ENCODE results near the gene ADIPOR2.

ADIPOR2 gene

DNA sequence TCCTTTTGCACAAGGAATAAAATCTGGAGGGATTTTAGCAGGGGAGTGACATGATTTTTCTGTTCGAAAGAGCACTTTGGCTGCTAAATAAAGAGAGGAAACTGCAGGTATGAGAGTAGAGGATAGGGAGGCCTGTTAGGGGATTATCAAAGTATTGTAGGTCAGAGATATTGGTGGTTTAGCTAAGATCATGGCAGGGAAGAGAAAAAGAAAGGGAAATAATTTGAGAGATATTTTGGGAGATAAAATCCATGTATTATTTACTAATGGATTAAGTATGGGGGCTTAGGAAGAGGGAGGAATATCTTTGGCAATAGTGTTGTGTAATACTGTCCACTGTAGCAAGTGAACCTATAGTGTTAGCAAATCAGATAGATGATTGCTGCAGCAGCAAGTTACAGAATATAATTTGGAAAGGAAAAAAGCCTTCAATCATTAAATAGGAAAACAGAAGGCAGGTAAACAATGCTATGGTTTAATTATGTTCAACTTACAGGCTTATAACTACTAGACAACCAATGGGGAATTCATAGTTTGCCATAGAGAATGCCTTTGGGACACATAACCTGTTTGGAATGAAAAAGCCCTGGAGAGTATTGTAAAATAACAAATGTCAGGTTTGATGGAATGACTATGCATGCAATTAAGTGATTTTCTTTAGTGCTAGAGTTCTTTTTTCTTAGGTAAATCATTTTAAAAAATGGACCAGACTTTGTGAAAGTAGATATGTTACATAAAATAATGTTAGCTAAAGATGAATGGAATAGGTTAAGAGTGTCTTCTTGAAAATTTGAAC, 50.5 kb downstream of the ADIPOR2 start:
- H3K4me3 ChIP-seq: no peak overlapping the region
- DNase-seq (ENCODE audit: low spot score in 2 of 2): peak in 1 of 2 experiments; percentile 56
- peaks cover 22% of the 10 kb centered on the region for H3K4me1 ChIP-seq
- H3K36me3 ChIP-seq (replicated peaks): no peaks in the 10 kb centered on the region
- in situ Hi-C loops (cut with MboI; ENCODE audit: low sequenced_read_pairs): no loop called here
- H3K9me3 ChIP-seq: no peaks in the 10 kb centered on the region
- H3K27me3 ChIP-seq (ENCODE audit: low read depth): no peaks in the 10 kb centered on the region

DNA sequence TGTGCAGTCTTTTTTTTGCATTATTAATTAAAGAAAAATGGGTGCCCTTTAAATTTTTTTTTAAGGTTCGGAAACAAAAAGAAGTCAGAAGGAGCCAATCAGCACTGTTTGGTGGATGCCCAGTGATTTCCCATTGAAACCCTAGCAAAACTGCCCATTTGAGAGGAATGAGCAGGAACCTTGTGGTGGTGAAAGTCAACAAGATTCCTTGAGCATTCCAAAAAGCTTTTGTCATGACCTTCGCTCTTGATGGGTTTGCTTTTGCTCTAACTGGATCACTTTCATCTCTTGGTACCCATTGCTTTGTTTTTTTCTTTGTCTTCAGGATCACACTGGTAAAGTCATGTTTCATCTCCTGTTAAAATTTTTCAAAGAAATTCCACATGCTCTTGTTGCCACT, 54.1 kb downstream of the ADIPOR2 start:
- H3K36me3 ChIP-seq (replicated peaks): no peaks in the 10 kb centered on the region
- peaks cover 8% of the 10 kb centered on the region; the same call in 1 of the 2 replicates for H3K9me3 ChIP-seq
- in situ Hi-C loops (cut with MboI; ENCODE audit: low sequenced_read_pairs): no loop called here
- H3K27me3 ChIP-seq (ENCODE audit: low read depth): no peaks in the 10 kb centered on the region
- peaks cover 20% of the 10 kb centered on the region for H3K4me1 ChIP-seq
- H3K4me3 ChIP-seq: no peak overlapping the region
- no peak for DNase-seq (ENCODE audit: low spot score in 2 of 2)

DNA sequence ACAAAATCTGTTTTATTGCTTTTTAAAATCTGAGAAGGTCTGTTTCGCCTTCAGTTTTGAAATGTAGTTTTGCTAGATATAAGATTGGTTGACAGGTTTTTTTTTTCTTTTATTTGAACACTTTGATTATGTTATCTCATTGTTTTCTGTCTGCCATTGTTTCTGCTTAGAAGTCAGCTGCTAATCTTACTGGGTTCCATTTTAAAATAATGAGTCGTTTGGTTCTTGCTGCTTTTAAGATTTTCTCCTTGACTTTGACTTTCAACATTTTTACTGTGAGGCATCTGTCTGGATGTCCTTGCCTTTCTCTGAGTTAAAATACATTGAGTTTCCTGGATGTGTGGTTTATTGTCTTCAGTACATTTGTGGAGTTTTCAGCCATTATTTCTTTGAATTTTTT, 56.7 kb downstream of the ADIPOR2 start:
- H3K4me1 ChIP-seq: no peaks in the 10 kb centered on the region
- H3K36me3 ChIP-seq (replicated peaks): no peaks in the 10 kb centered on the region
- no peaks in the 10 kb centered on the region for H3K27me3 ChIP-seq (ENCODE audit: low read depth)
- in situ Hi-C loops (cut with MboI; ENCODE audit: low sequenced_read_pairs): no loop called here
- DNase-seq (ENCODE audit: low spot score in 2 of 2): no peak
- H3K4me3 ChIP-seq: no peak overlapping the region
- H3K9me3 ChIP-seq: peaks cover 8% of the 10 kb centered on the region; the same call in 1 of the 2 replicates

DNA sequence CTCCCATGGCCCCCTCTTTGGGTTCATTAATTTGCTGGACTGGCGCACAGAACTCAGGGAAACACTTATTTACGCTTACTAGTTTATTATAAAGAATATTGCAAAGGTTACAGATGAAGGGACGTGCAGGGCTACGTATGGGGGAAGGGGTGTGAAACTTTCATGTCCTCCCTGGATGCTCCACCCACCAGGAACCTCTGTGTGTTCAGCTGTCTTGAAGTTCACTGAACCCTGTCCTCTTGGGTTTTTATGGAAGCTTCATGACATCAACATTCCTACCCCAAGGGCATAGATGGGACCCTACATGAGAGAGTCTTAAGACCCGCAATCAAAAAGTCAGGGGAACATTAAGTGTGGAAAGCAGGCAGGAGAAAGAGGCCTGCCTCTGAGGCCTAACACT, 58.1 kb downstream of the ADIPOR2 start:
- H3K9me3 ChIP-seq: peaks cover 8% of the 10 kb centered on the region; the same call in 1 of the 2 replicates
- no peak overlapping the region for H3K4me3 ChIP-seq
- no peaks in the 10 kb centered on the region for H3K4me1 ChIP-seq
- in situ Hi-C loops (cut with MboI; ENCODE audit: low sequenced_read_pairs): no loop called here
- H3K27me3 ChIP-seq (ENCODE audit: low read depth): no peaks in the 10 kb centered on the region
- DNase-seq (ENCODE audit: low spot score in 2 of 2): no peak
- no peaks in the 10 kb centered on the region for H3K36me3 ChIP-seq (replicated peaks)

DNA sequence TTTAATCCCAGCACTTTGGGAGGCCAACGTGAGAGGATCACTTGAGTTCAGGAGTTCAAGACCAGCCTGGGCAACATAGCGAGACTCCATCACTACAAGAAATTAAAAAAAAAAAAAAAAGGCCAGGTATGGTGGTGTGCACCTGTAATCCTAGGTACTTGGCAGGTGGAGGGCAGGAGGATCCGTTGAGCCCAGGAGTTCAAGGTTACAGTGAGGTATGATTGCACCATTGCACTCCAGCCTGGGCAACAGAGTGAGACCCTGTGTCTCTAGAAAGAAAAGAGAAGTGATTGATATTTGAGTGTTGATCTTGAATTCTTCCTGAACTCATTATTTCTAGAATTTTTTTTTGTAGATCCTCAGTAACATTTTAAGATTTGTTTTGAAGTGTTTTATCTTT, 59.4 kb downstream of the ADIPOR2 start:
- Histone ChIP-seq H3K9me3 (peaks cover 8% of the 10 kb centered on the region; the same call in 1 of the 2 replicates), H3K36me3 (replicated peaks) (no peaks in the 10 kb centered on the region), H3K27me3 (ENCODE audit: low read depth) (no peaks in the 10 kb centered on the region), H3K4me3 (no peak overlapping the region), H3K4me1 (no peaks in the 10 kb centered on the region)
- no peak for DNase-seq (ENCODE audit: low spot score in 2 of 2)
- in situ Hi-C loops (cut with MboI; ENCODE audit: low sequenced_read_pairs): no loop called here

DNA sequence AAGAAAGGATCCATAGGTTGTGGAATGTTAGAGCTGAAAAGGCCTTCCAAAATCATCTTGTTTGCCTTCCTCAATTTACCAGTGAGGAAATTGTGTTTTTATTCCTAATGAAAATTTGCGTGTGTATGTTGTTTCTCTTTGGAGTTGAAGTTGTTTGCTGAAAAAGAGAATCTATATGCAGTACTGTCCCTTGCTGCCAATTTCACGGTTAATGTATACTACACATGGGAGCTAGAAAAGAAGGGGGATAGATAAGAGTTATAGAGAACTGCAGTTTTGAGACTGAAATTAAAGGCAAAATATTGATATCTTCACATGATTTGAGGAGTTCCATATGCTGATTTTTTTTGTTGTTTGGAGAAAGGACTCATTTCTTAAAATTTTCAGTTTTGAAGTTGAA, 67.5 kb downstream of the ADIPOR2 start:
- no peak for DNase-seq (ENCODE audit: low spot score in 2 of 2)
- Histone ChIP-seq H3K36me3 (replicated peaks) (no peaks in the 10 kb centered on the region; the same call in 1 of the 2 replicates), H3K27me3 (ENCODE audit: low read depth) (no peaks in the 10 kb centered on the region), H3K4me3 (no peak overlapping the region), H3K9me3 (no peaks in the 10 kb centered on the region), H3K4me1 (no peaks in the 10 kb centered on the region)
- in situ Hi-C loops (cut with MboI; ENCODE audit: low sequenced_read_pairs): no loop called here

DNA sequence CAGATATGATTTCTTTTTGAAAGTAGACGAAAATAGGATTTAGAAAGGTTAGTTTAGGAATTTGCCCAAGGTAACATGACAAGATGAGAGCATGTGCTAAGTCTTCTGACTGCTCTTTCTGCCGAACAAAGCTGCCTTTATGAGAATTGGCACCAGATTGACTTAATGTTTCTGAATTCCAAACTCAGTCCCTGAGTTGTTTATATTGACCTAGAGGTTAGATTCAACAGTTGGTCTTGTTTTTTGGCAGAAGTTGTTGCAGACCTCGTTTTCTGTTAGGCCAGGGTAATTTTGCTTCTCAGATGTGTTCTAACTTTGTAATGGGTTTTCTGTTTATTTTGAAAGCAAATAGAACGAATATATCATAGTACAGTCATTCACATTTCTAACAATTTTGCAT, 68.0 kb downstream of the ADIPOR2 start:
- H3K36me3 ChIP-seq (replicated peaks): no peaks in the 10 kb centered on the region; the same call in 1 of the 2 replicates

DNA sequence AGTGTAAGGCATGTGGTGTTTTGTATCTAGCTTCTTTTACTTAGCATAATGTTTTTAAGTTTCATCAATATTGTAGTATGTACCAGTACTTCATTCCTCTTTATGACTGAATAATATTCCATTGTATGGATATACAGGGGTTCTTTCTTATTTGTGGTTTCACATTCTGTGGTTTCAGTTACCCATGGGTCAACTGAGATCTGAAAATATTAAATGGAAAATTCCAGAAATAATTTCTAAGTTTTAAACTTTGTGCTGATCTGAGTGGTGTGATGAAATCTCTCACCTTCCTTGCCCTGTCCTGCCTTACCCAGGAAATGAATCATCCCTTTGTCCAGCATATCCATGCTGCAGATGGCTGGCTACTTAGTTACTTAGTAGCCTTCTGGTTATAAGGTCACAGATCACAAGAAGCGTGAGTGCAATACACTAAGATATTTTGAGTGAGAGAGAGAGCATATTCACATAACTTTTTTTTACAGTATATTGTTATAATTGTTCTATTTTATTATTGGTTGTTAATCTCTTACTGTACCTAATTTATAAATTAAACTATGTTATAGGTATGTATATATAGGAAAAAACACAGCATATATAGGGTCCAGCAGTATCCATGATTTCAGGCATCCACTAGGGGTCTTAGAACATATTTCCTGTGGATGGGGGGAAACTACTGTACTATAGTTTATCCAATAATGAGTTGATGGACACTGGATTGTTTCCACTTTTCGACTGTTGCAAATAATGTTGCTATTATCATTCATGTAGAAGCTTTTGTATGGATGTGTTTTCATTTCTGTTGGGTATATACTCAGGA, 69.9 kb downstream of the ADIPOR2 start:
- H3K9me3 ChIP-seq: no peaks in the 10 kb centered on the region
- in situ Hi-C loops (cut with MboI; ENCODE audit: low sequenced_read_pairs): no loop called here
- H3K4me1 ChIP-seq: peaks cover 4% of the 10 kb centered on the region
- H3K4me3 ChIP-seq: no peak overlapping the region
- no peaks in the 10 kb centered on the region; the same call in 1 of the 2 replicates for H3K36me3 ChIP-seq (replicated peaks)
- no peaks in the 10 kb centered on the region for H3K27me3 ChIP-seq (ENCODE audit: low read depth)
- DNase-seq (ENCODE audit: low spot score in 2 of 2): no peak

More for the DNA sequence above, 68.0 kb downstream of the ADIPOR2 start:
- in situ Hi-C loops (cut with MboI; ENCODE audit: low sequenced_read_pairs): no loop called here
- no peak overlapping the region for H3K4me3 ChIP-seq
- H3K9me3 ChIP-seq: no peaks in the 10 kb centered on the region
- no peak for DNase-seq (ENCODE audit: low spot score in 2 of 2)
- H3K27me3 ChIP-seq (ENCODE audit: low read depth): no peaks in the 10 kb centered on the region
- H3K4me1 ChIP-seq: no peaks in the 10 kb centered on the region

DNA sequence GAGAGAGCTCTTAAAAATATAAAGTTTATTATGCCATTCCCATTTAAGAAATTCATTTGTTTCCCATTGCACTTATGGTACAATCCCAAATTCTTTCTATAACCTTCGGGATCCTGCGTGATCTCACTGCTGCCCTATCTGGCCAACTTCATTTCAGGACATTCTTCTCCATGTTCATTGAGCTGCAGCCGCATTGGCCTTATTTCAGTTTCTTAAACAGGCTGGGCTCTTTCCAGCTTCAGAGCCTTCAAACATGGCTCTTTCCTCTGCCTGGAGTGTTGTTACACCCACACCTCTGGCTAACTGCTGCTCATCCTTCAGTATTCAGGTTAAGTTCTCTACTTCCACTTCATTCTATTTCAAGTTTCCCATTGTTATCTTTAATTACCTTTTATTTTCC, 71.0 kb downstream of the ADIPOR2 start:
- peaks cover 14% of the 10 kb centered on the region for H3K4me1 ChIP-seq
- no peaks in the 10 kb centered on the region for H3K27me3 ChIP-seq (ENCODE audit: low read depth)
- no peaks in the 10 kb centered on the region; the same call in 1 of the 2 replicates for H3K36me3 ChIP-seq (replicated peaks)
- H3K4me3 ChIP-seq: no peak overlapping the region
- no peaks in the 10 kb centered on the region for H3K9me3 ChIP-seq
- DNase-seq (ENCODE audit: low spot score in 2 of 2): no peak
- in situ Hi-C loops (cut with MboI; ENCODE audit: low sequenced_read_pairs): no loop called here

DNA sequence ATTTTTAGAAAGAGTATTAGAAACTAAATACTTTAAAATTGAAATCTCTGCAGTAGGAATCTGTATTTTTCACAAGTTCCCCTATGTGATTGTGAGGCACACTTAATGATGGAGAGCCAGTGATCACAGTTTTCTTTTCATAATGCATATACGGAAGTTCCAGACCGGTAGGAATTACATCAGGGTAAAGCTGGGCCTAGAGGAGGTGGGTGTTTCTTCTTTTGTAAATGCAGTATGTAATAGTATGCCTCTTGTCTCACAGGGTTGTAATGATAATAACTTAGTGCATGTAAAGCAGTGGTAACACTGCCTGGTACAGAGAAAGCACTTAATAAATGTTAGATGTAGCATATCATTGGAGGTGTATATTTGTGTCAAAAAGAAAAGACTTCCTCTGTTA, 72.3 kb downstream of the ADIPOR2 start:
- in situ Hi-C loops (cut with MboI; ENCODE audit: low sequenced_read_pairs): no loop called here
- peaks cover 17% of the 10 kb centered on the region for H3K4me1 ChIP-seq

DNA sequence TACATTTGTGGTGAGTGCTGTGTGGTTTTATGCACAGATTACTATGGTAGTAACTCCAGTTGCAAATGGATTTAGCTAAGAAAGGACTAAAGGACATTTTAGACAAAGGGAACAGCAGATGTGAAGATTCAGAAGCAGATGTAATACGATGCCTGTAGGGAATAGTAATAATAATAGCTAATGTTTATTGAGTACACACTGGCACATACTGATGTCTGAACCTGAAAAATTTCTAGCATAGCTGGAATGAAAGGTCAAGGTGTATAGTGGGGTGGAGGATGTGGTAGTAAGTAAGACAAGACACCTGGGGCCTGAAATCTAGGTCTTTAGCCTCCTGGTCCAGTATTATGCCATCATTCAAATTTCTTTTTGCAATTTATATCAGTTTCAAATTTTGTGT, 75.2 kb downstream of the ADIPOR2 start:
- Histone ChIP-seq H3K9me3 (no peaks in the 10 kb centered on the region), H3K36me3 (replicated peaks) (no peaks in the 10 kb centered on the region; the same call in 1 of the 2 replicates), H3K4me3 (no peak overlapping the region), H3K27me3 (ENCODE audit: low read depth) (no peaks in the 10 kb centered on the region), H3K4me1 (peaks cover 17% of the 10 kb centered on the region)
- DNase-seq (ENCODE audit: low spot score in 2 of 2): peak in 1 of 2 experiments; percentile 39
- in situ Hi-C loops (cut with MboI; ENCODE audit: low sequenced_read_pairs): no loop called here

More for the DNA sequence above, 72.3 kb downstream of the ADIPOR2 start:
- no peaks in the 10 kb centered on the region for H3K9me3 ChIP-seq
- H3K4me3 ChIP-seq: no peak overlapping the region
- H3K36me3 ChIP-seq (replicated peaks): no peaks in the 10 kb centered on the region; the same call in 1 of the 2 replicates
- H3K27me3 ChIP-seq (ENCODE audit: low read depth): no peaks in the 10 kb centered on the region
- DNase-seq (ENCODE audit: low spot score in 2 of 2): no peak

DNA sequence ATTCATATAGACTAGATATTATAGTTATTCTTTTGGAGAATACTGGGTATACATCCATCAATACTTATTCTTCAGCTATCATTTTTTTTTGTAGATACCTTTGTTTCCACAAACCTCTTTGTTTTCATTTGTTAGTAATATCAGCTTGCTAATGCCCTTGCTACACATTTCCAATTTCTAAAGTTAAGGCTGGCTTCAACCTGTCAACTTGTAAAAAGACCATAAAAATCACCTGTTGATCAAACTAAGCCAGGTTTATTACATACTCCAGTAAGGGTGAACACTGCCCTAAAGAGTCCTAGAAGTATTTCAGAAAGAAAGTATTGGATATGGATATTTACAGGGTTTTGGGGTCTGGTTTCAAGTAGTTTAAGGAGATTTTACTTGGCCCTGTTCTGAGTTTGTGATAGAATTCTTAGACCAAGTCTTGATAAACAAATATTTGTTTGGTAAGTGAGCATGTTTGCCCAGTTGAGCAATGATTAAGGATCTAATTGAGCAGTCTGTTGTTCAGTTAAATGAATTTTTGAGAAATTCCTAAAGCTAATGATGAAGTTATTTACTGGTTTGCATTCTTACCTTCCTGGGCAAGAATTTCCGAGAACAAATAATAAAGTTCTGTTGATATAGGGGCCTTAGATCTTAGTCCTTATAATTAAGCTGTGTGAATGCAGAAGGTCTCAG, 76.7 kb downstream of the ADIPOR2 start:
- no peaks in the 10 kb centered on the region for H3K9me3 ChIP-seq
- no peaks in the 10 kb centered on the region for H3K27me3 ChIP-seq (ENCODE audit: low read depth)
- H3K4me3 ChIP-seq: no peak overlapping the region
- in situ Hi-C loops (cut with MboI; ENCODE audit: low sequenced_read_pairs): no loop called here
- peaks cover 17% of the 10 kb centered on the region for H3K4me1 ChIP-seq
- H3K36me3 ChIP-seq (replicated peaks): no peaks in the 10 kb centered on the region
- no peak for DNase-seq (ENCODE audit: low spot score in 2 of 2)

DNA sequence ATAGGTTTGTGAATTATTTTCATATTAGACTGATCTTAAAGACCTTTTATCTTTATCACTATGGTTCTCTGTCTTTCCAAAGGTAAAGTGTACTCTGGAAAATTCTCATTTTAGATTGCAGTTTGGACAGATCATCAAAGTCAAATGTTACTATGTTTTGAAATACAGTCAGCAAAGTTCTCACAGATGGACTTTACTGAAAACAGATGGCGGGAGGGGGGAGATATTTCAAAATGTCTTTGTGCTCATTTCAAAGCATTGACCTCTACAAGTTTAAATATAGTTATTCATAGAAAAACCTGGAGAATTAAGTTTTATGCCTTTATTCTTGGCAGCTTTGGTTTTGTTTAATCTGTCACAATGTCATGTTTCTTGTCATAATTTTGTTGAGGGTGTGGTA, 77.7 kb downstream of the ADIPOR2 start:
- no peak for DNase-seq (ENCODE audit: low spot score in 2 of 2)
- Histone ChIP-seq H3K27me3 (ENCODE audit: low read depth) (no peaks in the 10 kb centered on the region), H3K4me3 (no peak overlapping the region), H3K4me1 (peaks cover 17% of the 10 kb centered on the region), H3K9me3 (no peaks in the 10 kb centered on the region), H3K36me3 (replicated peaks) (no peaks in the 10 kb centered on the region)
- in situ Hi-C loops (cut with MboI; ENCODE audit: low sequenced_read_pairs): no loop called here
